Thyroid gland (tissue), 4 donors: Measurements from ENCODE around the gene ZFAND3.

ENCODE experiments used
- CTCF ChIP-seq, 6 experiments: fragments of 200-600 bp in 3 of 6; fragments of 450-650 bp in 3 of 6; sonication (generic) in 3 of 6; IDR thresholded peaks; one replicate each; pipeline ENCODE4 v1.5.1; 2016 to 2019; ENCODE audit warnings: antibody characterized with exemption in 6 of 6, mild to moderate bottlenecking in 2 of 6, inconsistent platforms in 1 of 6, moderate library complexity in 1 of 6
- POLR2A ChIP-seq, 2 donors: fragments of 450-650 bp; IDR thresholded peaks; one replicate each; pipeline ENCODE4 v1.6.1; 2017; ENCODE audit warnings: antibody characterized with exemption in 2 of 2, mild to moderate bottlenecking in 2 of 2, moderate library complexity in 1 of 2

GRCh38 chr6:37993596-37993995 lies 174.1 kb downstream of the ZFAND3 start:
- TF ChIP-seq CTCF (IDR thresholded peaks at IDR 0.05) = no peak
- TF ChIP-seq POLR2A (IDR thresholded peaks at IDR 0.05) = no peak
